ENCODE results near the gene CCDC116. TPM values are rescaled to one million over a fixed set of nuclear protein-coding genes. Genes with fewer than 3 reads are reported as not detected.
"Not testable (repeated sequence)": the region's sequence is repeated elsewhere in the genome, so short reads cannot be mapped to it uniquely, and the experiment has no call there.

Gene CCDC116
- total RNA-seq, 5 donors from 2014 or later (not counting 1 experiment from before 2014, with no cell fraction given), result 0.16 to 0.79 (median 0.66) TPM; not detected in 1

- no peaks in the 10 kb centered on the region for H3K9me3 Mint-ChIP-seq
- H3K27me3 Mint-ChIP-seq, result no peaks in the 10 kb centered on the region
- WGBS (ENCODE audit: insufficient coverage), result under 1% methylated on average over 74 of the region's 76 CpGs
- peaks cover 7 to 34% of the 10 kb centered on the region in 2 experiments for H3K4me1 ChIP-seq (ENCODE audit: control insufficient read depth in 1 of 2, extremely low read depth in 1 of 2, insufficient read depth in 2 of 2, low read length in 2 of 2)
- H3K36me3 Mint-ChIP-seq, result peaks cover 15% of the 10 kb centered on the region
- H3K4me3 Mint-ChIP-seq, result peak within 1 kb of the TSS; percentile 77 to 88 (median 83)
- H3K9me3 ChIP-seq, result no peaks in the 10 kb centered on the region
- H3K4me1 Mint-ChIP-seq, result peaks cover 28 to 34% (median 32%) of the 10 kb centered on the region in 3 donors
- ChIA-PET CTCF (interaction anchor here (0.6 to 4.3 kb wide), 8 partner anchors 8 to 69 kb away, joined by 3 to 51 read pairs (median 6); partner anchors contain the start of genes CCDC116 (in 1 of the 2) and YDJC (in 1 of the 2)), POLR2A (interaction anchor here in 1 of 2 donors (0.6 to 1.9 kb wide), 2 partner anchors 13 to 22 kb away, joined by 4 to 9 read pairs; partner anchors contain the start of gene YDJC)
- ATAC-seq (replicated peaks in 1 of 4) (peak; percentile 96 to 98 (median 96)), DNase-seq (peak; percentile 96 to 99 (median 97))
- H3K27ac Mint-ChIP-seq, result peak within 1 kb of the TSS; percentile 74 to 90
- peaks cover 0 to 5% of the 10 kb centered on the region in 2 experiments for H3K27me3 ChIP-seq (replicated peaks in 1 of 2; ENCODE audit: control insufficient read depth in 2 of 2, extremely low read depth in 1 of 2, insufficient read depth in 2 of 2, low read length in 1 of 2)
- H3K4me3 ChIP-seq (ENCODE audit: control insufficient read depth in 1 of 2, extremely low read depth in 1 of 2, low read length in 1 of 2), result peak within 1 kb of the TSS; percentile 56 to 87
- H3K36me3 ChIP-seq (ENCODE audit: control insufficient read depth in 2 of 2, extremely low read depth in 1 of 2, insufficient read depth in 1 of 2, low read length in 1 of 2), result peaks cover 0 to 13% of the 10 kb centered on the region in 2 donors
- H3K27ac ChIP-seq (ENCODE audit: low read length), result peak within 1 kb of the TSS; percentile 52
These were observed 9.4 kb downstream of the CCDC116 start, which contains the start of gene SDF2L1 for GRCh38 chr22:21641789-21642583. SDF2L1 (plus strand) TSS chr22:21642302; CDS start chr22:21642337, 35 bp downstream.

- H3K27ac Mint-ChIP-seq, result peak overlapping the region; percentile 74 to 90
- ChIA-PET POLR2A (interaction anchor here (0.5 to 1.9 kb wide), 5 partner anchors 13 to 542 kb away, joined by 3 to 9 read pairs (median 4); partner anchors contain the start of gene YDJC (in 1 of the 2)), CTCF (interaction anchor here (0.9 to 4.3 kb wide), 5 partner anchors 11 to 21 kb away, joined by 4 to 51 read pairs (median 8); partner anchors contain the start of genes CCDC116 (in 1 of the 2) and YDJC (in 1 of the 2))
- H3K27ac ChIP-seq (ENCODE audit: low read length), result peak overlapping the region; percentile 52
- peaks cover 0 to 5% of the 10 kb centered on the region in 2 experiments for H3K27me3 ChIP-seq (replicated peaks in 1 of 2; ENCODE audit: control insufficient read depth in 2 of 2, extremely low read depth in 1 of 2, insufficient read depth in 2 of 2, low read length in 1 of 2)
- H3K27me3 Mint-ChIP-seq, result no peaks in the 10 kb centered on the region
- H3K9me3 ChIP-seq, result no peaks in the 10 kb centered on the region
- DNase-seq, result peak in 30 of 35 experiments; percentile 23 to 72 (median 44)
- peaks cover 0 to 13% of the 10 kb centered on the region in 2 donors for H3K36me3 ChIP-seq (ENCODE audit: control insufficient read depth in 2 of 2, extremely low read depth in 1 of 2, insufficient read depth in 1 of 2, low read length in 1 of 2)
- peaks cover 15% of the 10 kb centered on the region for H3K36me3 Mint-ChIP-seq
- peak overlapping the region; percentile 56 to 87 for H3K4me3 ChIP-seq (ENCODE audit: control insufficient read depth in 1 of 2, extremely low read depth in 1 of 2, low read length in 1 of 2)
- no peaks in the 10 kb centered on the region for H3K9me3 Mint-ChIP-seq
- H3K4me1 Mint-ChIP-seq, result peaks cover 28 to 35% (median 33%) of the 10 kb centered on the region in 3 donors
- H3K4me1 ChIP-seq (ENCODE audit: control insufficient read depth in 1 of 2, extremely low read depth in 1 of 2, insufficient read depth in 2 of 2, low read length in 2 of 2), result peaks cover 7 to 37% of the 10 kb centered on the region in 2 experiments
- H3K4me3 Mint-ChIP-seq, result peak overlapping the region; percentile 77 to 88 (median 83)
- under 1% methylated on average over 56 of the region's 56 CpGs for WGBS (ENCODE audit: insufficient coverage)
- ATAC-seq (replicated peaks in 1 of 4), result no peak
These were observed 10.3 kb downstream of the CCDC116 start for GRCh38 chr22:21642584-21643448.

GRCh38 chr22:21643533-21644357 lies 11.2 kb downstream of the CCDC116 start:
- peak overlapping the region; percentile 77 to 88 (median 83) for H3K4me3 Mint-ChIP-seq
- Histone ChIP-seq H3K36me3 (ENCODE audit: control insufficient read depth in 2 of 2, extremely low read depth in 1 of 2, insufficient read depth in 1 of 2, low read length in 1 of 2) (peaks cover 0 to 14% of the 10 kb centered on the region in 2 donors), H3K27me3 (replicated peaks in 1 of 2; ENCODE audit: control insufficient read depth in 2 of 2, extremely low read depth in 1 of 2, insufficient read depth in 2 of 2, low read length in 1 of 2) (peaks cover 0 to 5% of the 10 kb centered on the region in 2 experiments), H3K4me1 (ENCODE audit: control insufficient read depth in 1 of 2, extremely low read depth in 1 of 2, insufficient read depth in 2 of 2, low read length in 2 of 2) (peaks cover 7 to 37% of the 10 kb centered on the region in 2 experiments), H3K27ac (ENCODE audit: low read length) (no peak overlapping the region), H3K4me3 (ENCODE audit: control insufficient read depth in 1 of 2, extremely low read depth in 1 of 2, low read length in 1 of 2) (peak overlapping the region in 1 of 2 donors; percentile 56), H3K9me3 (no peaks in the 10 kb centered on the region)
- ChIA-PET CTCF (interaction anchor here (0.7 to 4.3 kb wide), 4 partner anchors 12 to 15 kb away, joined by 5 to 51 read pairs (median 20); partner anchors contain the start of genes CCDC116 (in 1 of the 2) and YDJC (in 1 of the 2)), POLR2A (interaction anchor here (0.6 kb wide), 3 partner anchors 27 to 543 kb away, joined by 3 to 5 read pairs (median 3); no protein-coding TSS in a partner anchor)
- no peak for ATAC-seq (replicated peaks in 1 of 4)
- no peak for DNase-seq
- H3K9me3 Mint-ChIP-seq, result no peaks in the 10 kb centered on the region
- peaks cover 16% of the 10 kb centered on the region for H3K36me3 Mint-ChIP-seq
- peaks cover 28 to 35% (median 33%) of the 10 kb centered on the region in 3 donors for H3K4me1 Mint-ChIP-seq
- H3K27ac Mint-ChIP-seq, result peak overlapping the region; percentile 74 to 90
- H3K27me3 Mint-ChIP-seq, result no peaks in the 10 kb centered on the region
- WGBS (ENCODE audit: insufficient coverage), result 92% methylated on average over 17 of the region's 22 CpGs

- H3K27me3 Mint-ChIP-seq; H3K9me3 Mint-ChIP-seq; ATAC-seq (replicated peaks in 1 of 4); H3K27ac Mint-ChIP-seq; H3K4me3 Mint-ChIP-seq; H3K4me3 ChIP-seq (ENCODE audit: control insufficient read depth in 1 of 2, extremely low read depth in 1 of 2, low read length in 1 of 2); POLR2A ChIA-PET; H3K27me3 ChIP-seq (replicated peaks in 1 of 2; ENCODE audit: control insufficient read depth in 2 of 2, extremely low read depth in 1 of 2, insufficient read depth in 2 of 2, low read length in 1 of 2); H3K9me3 ChIP-seq; H3K27ac ChIP-seq (ENCODE audit: low read length); DNase-seq: not testable (repeated sequence)
- WGBS (ENCODE audit: insufficient coverage), result 100% methylated on average over 2 of the region's 6 CpGs
- Histone ChIP-seq H3K4me1 (ENCODE audit: control insufficient read depth in 1 of 2, extremely low read depth in 1 of 2, insufficient read depth in 2 of 2, low read length in 2 of 2) (peaks cover 7 to 37% of the 10 kb centered on the region in 2 experiments), H3K36me3 (ENCODE audit: control insufficient read depth in 2 of 2, extremely low read depth in 1 of 2, insufficient read depth in 1 of 2, low read length in 1 of 2) (peaks cover 0 to 16% of the 10 kb centered on the region in 2 donors)
- CTCF ChIA-PET, result interaction anchor here (0.7 to 5.3 kb wide), 4 partner anchors 13 to 643 kb away, joined by 3 to 37 read pairs (median 5); partner anchors contain the start of genes CCDC116 (in 1 of the 2), THAP7 (in 1 of the 2) and YDJC (in 1 of the 2)
- peaks cover 31 to 35% (median 33%) of the 10 kb centered on the region in 3 donors for H3K4me1 Mint-ChIP-seq
- H3K36me3 Mint-ChIP-seq, result peaks cover 21% of the 10 kb centered on the region
These were observed 13.0 kb downstream of the CCDC116 start for GRCh38 chr22:21645513-21645912.

Data from T-cell (primary cell).